ENCODE data around the gene HEYL.
A peak's percentile ranks its signal among the peaks of the same experiment; 100 is the strongest.

HEYL gene

GRCh38 chr1:39668111-39668510 lies 28.7 kb upstream of the HEYL start:
- no peak for DNase-seq (ENCODE audit: low read depth in 1 of 2, low spot score in 1 of 2)

DNA sequence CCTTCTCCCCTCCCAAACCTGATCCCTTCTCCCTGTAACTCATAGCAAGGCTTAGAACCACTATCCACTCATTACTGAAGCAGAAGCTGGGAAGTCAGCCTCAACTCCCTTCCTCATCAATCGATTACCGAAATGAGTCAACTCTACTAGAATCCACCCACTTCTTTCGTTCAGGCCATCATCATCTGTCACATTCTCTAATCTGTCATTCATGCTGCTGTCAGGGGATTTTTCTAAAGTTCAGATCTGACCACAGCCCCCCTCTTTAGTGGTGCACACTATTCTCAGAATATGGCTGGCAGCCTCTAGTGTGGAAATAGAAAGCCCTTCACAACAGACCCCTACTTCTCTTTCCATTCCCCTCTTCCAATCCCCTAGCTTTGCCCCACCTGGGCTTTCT lies 27.3 kb upstream of the HEYL start:
- DNase-seq (ENCODE audit: low read depth in 1 of 2, low spot score in 1 of 2) = no peak

- no peak for DNase-seq (ENCODE audit: low read depth in 1 of 2, low spot score in 1 of 2)
Measured at GRCh38 chr1:39663559-39663958, 24.1 kb upstream of the HEYL start.

- DNase-seq (ENCODE audit: low read depth in 1 of 2, low spot score in 1 of 2) = no peak
Measured at GRCh38 chr1:39662861-39663260, 23.4 kb upstream of the HEYL start.

DNA sequence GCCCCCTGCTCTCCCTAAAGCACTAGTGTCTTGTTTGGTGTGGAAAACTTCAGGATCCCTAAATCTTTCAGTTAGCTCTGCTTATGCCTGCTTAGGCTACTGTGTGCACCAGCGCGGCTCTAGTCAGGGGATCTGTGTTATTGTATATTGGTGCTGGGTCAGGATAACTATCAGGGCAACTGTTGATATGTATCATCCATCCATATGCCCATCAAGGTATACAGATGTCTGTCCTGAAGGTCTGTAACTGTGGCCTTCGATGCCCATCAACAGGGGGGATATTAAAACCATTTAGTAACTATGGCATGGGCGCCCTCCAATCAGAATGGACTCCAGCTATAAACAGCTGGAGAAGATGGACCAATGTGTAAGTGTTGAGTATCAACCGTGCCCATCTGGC lies 20.1 kb upstream of the HEYL start:
- DNase-seq (ENCODE audit: low read depth in 1 of 2, low spot score in 1 of 2) = no peak

- DNase-seq (ENCODE audit: low read depth in 1 of 2, low spot score in 1 of 2) = no peak
Measured at GRCh38 chr1:39659110-39659509, 19.7 kb upstream of the HEYL start.

DNA sequence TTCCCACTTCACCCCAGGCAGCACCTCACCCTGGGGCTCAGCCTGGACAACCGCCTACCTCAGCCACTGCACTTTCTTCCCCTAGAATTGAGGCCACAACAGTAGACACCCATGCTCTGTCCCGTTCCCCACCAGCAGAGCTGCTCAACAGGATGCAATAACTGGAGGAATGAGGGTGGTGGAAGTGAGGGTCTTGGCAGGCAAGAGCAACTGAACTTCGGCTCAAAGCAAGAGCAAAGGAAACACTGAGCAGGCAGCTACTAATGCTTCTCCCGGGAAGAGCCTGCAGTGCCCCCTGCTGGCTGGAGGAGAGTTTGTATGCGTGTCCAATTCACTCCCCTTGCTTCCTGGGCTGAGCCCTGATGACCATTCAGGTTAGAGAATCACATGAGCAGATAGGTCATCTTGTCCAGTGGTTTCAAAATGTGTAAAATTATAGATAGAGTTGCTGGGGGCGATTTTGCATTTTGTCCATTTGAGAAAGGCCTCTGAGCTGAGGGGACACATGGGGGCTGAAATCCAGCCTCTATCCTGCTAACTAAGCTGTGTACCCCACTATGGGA lies 18.6 kb upstream of the HEYL start:
- DNase-seq (ENCODE audit: low read depth in 1 of 2, low spot score in 1 of 2) = peak; percentile 24 to 53

DNA sequence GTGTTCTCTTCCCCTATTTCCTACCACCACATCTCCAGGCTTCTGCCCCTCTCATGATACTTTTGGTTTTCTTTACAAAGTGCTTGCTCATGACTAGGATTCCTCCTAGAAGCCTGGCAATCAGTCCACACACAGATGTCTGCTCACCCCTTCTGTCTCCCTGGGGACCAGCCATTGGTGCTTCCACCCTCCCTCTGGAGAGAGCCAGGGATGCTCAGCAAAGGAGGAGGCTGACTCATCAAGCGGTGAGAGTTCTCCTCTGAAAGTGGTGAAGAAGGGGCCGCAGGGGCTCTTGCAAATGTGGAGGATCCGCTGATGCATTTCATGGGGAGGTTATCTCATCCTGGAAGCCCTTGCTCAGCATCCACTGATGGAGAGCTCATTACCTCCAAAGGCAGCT lies 18.0 kb upstream of the HEYL start:
- no peak for DNase-seq (ENCODE audit: low read depth in 1 of 2, low spot score in 1 of 2)

- DNase-seq (ENCODE audit: low read depth in 1 of 2, low spot score in 1 of 2) = no peak
Measured at GRCh38 chr1:39656391-39656790, 16.9 kb upstream of the HEYL start.

DNA sequence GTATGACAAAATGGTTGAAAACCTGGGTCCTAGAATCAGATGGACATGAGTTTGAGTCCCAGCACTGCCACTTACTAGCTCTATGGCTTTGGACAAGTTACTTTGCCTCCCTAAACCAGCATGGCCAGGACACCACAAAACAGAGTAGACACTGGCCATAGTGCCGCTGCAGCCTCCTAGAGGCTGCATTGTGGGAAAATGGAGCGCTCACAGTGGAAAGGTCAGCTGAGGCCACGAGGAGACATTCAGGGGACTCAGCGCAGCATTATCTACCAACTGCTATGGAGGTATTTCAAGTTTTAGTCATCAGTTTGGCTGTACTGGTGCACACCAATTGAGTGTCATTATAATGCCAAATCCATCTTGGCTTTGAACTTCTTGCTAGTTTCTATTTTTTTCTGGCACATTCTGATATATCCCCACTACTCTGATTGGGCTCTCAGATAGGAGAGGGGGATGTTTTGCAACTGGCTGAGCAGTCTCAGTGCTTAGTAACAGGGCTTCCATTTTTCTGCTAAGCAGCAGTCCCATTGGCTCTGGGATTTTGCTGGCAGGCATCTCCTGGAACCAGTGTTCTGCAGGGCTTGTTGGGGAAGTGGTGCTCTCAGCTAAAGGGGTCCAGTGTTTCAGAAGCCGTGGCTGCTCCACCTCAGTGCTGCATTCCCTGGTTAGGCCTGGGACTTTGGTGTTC lies 16.3 kb upstream of the HEYL start:
- DNase-seq (ENCODE audit: low read depth in 1 of 2, low spot score in 1 of 2) = no peak

DNA sequence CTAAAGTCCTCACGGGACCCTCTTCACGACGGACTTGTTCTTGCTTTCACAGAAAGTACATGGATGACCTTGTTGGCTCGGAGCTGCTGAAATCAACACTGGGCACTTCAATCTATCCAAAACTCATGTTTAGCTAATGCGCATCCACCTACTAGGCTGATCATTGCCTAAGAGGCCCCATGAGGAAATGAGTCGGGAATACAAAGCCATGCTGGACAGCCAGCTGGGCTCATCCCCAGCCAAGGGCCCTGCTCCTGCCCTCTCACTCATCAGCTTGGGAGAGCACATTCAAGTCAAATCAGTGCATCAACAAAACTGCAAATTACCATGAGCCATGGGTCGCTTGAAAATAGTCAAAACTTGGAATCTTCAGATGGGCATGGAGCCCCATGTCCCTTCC lies 14.8 kb upstream of the HEYL start:
- no peak for DNase-seq (ENCODE audit: low read depth in 1 of 2, low spot score in 1 of 2)

DNA sequence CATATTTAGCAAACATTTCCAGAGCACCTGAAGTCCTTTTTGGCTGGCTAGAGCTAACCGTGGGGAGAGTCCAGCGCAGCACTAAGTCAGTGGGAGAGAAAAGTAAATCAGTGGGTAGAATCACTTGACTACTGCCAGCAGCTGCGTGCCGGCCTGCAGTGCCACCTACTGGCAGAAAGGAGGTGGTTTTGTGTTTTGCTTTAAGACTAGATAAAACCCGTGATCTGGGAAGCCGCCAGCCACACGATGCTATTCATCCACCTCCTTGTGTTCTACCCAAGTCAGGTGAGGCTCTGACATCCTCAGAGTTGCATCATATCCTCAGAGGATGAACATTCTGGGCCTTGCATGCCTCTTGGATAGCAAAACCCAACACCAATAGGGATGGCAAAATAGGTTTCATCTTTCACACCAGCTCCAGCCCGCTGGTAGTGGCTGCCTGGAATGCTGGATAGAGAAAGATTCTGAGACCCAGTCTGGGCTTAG lies 14.1 kb upstream of the HEYL start:
- DNase-seq (ENCODE audit: low read depth in 1 of 2, low spot score in 1 of 2) = peak; percentile 54 to 55

DNA sequence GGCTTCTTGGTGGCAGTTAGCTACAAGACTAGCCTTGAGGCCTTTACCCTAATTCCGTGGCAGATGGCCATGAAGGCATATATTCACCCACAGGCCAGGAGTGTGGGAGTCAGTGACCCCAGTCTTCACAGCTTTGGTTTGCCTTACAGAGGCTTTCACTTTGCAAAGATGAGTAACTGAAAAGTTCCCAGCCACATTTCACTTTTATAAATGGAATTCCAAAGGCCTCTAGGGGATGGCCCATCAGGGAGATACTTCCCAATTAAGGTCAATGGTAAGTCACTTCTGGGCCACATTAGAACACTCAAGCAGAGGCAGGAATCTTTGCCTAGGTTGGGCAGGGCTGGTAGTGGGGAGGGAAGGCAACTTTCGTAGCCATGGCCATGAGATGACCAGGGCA lies 13.1 kb upstream of the HEYL start:
- no peak for DNase-seq (ENCODE audit: low read depth in 1 of 2, low spot score in 1 of 2)

DNA sequence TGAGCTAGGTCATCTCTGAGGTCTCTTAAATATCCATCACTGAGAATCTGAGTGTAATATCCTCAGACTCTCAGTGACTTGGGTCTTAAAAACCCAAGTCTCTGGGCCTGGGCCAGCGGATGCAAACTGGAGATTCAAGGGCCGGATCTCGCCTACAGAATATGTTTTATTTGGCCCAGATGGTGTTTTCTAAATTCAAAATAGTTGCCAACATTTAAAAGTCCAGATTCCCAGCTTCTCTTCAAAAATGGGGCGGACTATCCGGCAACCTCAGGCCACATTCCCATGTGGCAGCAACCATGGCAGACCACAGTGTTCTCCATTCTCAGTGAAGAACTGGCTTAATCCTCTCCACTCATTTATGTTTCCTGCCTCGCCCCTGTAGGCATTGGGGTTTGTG lies 12.7 kb upstream of the HEYL start:
- no peak for DNase-seq (ENCODE audit: low read depth in 1 of 2, low spot score in 1 of 2)

DNA sequence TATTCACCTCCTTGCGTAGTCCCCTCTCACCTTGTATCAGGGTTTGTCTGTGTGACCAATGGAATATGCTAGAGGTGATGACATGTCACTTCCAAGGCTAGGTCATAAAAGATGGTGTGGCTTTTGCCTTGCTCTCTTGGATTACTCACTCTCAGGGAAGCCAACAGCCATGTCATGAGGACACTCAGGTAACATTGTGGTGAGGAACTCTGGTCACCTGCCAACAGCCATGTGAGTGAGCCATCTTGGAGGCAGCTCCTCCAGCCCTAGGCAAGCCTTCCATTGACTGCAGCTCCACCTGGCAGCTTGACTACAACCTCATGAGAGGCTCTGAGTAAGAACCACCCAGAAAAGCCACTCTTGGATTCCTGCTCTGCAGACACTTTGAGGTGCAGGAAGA lies 11.0 kb upstream of the HEYL start:
- no peak for DNase-seq (ENCODE audit: low read depth in 1 of 2, low spot score in 1 of 2)

GRCh38 chr1:39649636-39650185 lies 10.3 kb upstream of the HEYL start:
- no peak for DNase-seq (ENCODE audit: low read depth in 1 of 2, low spot score in 1 of 2)

DNA sequence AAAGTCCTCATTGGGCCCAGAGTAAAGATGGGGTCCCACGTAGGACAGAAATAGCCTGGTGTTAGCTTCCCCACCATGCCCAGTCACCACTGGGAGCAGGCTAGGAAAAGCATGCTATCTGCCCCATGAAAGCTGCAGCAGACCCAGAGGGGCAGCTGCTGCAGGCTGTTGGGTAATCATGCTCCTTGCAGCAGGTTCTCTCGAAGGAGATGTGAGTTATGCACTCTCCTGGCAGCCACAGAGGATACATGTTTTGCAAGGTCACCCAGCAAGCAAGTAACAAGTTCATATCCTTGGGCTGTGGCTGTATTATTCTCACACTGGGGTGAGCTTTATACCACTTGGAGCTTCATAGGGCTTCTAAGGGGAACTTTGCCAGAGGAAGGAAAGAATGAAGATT lies 9.1 kb upstream of the HEYL start:
- DNase-seq (ENCODE audit: low read depth in 1 of 2, low spot score in 1 of 2) = no peak

GRCh38 chr1:39647247-39647646 lies 7.8 kb upstream of the HEYL start:
- DNase-seq (ENCODE audit: low read depth in 1 of 2, low spot score in 1 of 2) = no peak

GRCh38 chr1:39646232-39647081 lies 7.0 kb upstream of the HEYL start:
- no peak for DNase-seq (ENCODE audit: low read depth in 1 of 2, low spot score in 1 of 2)

- DNase-seq (ENCODE audit: low read depth in 1 of 2, low spot score in 1 of 2) = no peak
Measured at GRCh38 chr1:39645411-39646043, 6.1 kb upstream of the HEYL start.

DNA sequence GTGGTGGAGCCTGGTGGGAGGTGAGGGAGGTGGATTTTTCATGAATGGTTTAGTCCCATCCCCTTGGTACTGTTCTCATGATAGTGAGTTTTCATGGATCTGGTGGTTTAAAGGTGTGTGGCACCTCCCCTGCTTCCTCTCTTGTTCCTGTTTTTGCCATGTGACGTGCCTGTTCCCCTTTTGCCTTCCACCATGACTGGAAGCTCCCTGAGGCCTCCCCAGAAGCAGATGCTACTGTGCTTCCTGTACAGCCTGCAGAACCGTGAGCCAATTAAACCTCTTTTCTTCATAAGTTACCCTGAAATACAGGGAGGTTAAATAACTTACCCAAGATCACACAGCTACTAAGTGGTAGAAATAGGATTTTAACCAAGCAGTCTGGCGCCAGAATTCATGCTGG lies 4.3 kb upstream of the HEYL start:
- no peak for DNase-seq (ENCODE audit: low read depth in 1 of 2, low spot score in 1 of 2)

GRCh38 chr1:39642796-39643195 lies 3.4 kb upstream of the HEYL start:
- no peak for DNase-seq (ENCODE audit: low read depth in 1 of 2, low spot score in 1 of 2)
